Measurements from ENCODE around the gene TOX2. TPM values are rescaled to one million over a fixed set of nuclear protein-coding genes. Genes with fewer than 3 reads are reported as not detected.
A peak's percentile ranks its signal among the peaks of the same experiment; 100 is the strongest.

The TOX2 gene
- total RNA-seq, 1 experiment from 2014 or later, result 85.4 TPM

DNA sequence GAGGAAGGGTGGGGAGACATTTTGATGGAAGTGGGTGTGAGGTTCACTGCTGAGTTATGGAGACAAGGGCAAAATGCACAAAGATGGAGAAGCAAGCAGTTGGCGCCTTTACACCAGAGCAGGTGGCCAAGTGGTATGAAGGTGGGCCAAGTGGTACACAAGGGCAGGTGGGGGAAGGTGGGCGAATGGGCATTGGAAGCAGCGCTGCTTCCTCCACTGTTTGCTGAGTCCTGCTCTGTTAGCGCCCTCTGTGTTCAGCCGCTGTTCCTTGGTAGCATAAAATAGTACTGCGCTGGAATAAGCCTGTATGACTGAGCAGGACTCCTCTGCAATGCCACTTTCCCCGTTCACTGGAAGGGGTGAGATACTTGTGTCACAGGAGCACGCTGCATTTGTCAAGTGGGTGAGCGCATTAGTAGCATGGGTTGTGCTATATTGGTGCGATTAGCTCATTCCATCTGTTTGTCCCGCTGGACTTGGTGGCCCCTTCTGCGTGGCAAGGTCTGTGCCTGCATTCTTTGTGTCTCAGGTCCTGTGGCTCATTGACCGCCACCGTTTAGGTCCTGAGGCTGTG lies 116.4 kb downstream of the TOX2 start:
- peaks cover 18% of the 10 kb centered on the region for H3K4me1 ChIP-seq (ENCODE audit: control insufficient read depth, insufficient read depth, low read length)
- in situ Hi-C loops (cut with HindIII; ENCODE audit: low pct_unique_long_range_greater_than_20kb, low sequenced_read_pairs), result no loop called here
- no peaks in the 10 kb centered on the region for H3K9me3 ChIP-seq (ENCODE audit: control insufficient read depth, insufficient read depth, low read depth, low read length)
- intact Hi-C loops (cut with micrococcal nuclease; ENCODE audit: unreplicated experiment), result no loop called here
- no peak for ATAC-seq
- H3K36me3 ChIP-seq (ENCODE audit: control insufficient read depth, insufficient read depth, low read length), result no peaks in the 10 kb centered on the region
- H3K27ac ChIP-seq (ENCODE audit: low read length), result no peak overlapping the region
- H3K4me3 ChIP-seq (ENCODE audit: low read depth in 2 of 2, low read length in 2 of 2), result no peak overlapping the region
- no peak for DNase-seq (ENCODE audit: low read depth, low spot score)
- POLR2A ChIA-PET, result interaction anchor here (0.5 to 1.0 kb wide), 2 partner anchors 13 to 19 kb away, joined by 3 to 4 read pairs; no protein-coding TSS in a partner anchor
- no TSS peak for BruUV-seq (replicated peaks)
- no peaks in the 10 kb centered on the region for H3K27me3 ChIP-seq (ENCODE audit: control insufficient read depth, insufficient read depth, low read length)
- TF ChIP-seq, protein P1, sequence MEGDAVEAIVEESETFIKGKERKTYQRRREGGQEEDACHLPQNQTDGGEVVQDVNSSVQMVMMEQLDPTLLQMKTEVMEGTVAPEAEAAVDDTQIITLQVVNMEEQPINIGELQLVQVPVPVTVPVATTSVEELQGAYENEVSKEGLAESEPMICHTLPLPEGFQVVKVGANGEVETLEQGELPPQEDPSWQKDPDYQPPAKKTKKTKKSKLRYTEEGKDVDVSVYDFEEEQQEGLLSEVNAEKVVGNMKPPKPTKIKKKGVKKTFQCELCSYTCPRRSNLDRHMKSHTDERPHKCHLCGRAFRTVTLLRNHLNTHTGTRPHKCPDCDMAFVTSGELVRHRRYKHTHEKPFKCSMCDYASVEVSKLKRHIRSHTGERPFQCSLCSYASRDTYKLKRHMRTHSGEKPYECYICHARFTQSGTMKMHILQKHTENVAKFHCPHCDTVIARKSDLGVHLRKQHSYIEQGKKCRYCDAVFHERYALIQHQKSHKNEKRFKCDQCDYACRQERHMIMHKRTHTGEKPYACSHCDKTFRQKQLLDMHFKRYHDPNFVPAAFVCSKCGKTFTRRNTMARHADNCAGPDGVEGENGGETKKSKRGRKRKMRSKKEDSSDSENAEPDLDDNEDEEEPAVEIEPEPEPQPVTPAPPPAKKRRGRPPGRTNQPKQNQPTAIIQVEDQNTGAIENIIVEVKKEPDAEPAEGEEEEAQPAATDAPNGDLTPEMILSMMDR (IDR thresholded peaks at IDR 0.05), result no peak
- TF ChIP-seq SIN3A (IDR thresholded peaks at IDR 0.05; ENCODE audit: borderline replicate concordance, insufficient read depth, low read depth, low read length), result no peak
- TF ChIP-seq, protein P2, sequence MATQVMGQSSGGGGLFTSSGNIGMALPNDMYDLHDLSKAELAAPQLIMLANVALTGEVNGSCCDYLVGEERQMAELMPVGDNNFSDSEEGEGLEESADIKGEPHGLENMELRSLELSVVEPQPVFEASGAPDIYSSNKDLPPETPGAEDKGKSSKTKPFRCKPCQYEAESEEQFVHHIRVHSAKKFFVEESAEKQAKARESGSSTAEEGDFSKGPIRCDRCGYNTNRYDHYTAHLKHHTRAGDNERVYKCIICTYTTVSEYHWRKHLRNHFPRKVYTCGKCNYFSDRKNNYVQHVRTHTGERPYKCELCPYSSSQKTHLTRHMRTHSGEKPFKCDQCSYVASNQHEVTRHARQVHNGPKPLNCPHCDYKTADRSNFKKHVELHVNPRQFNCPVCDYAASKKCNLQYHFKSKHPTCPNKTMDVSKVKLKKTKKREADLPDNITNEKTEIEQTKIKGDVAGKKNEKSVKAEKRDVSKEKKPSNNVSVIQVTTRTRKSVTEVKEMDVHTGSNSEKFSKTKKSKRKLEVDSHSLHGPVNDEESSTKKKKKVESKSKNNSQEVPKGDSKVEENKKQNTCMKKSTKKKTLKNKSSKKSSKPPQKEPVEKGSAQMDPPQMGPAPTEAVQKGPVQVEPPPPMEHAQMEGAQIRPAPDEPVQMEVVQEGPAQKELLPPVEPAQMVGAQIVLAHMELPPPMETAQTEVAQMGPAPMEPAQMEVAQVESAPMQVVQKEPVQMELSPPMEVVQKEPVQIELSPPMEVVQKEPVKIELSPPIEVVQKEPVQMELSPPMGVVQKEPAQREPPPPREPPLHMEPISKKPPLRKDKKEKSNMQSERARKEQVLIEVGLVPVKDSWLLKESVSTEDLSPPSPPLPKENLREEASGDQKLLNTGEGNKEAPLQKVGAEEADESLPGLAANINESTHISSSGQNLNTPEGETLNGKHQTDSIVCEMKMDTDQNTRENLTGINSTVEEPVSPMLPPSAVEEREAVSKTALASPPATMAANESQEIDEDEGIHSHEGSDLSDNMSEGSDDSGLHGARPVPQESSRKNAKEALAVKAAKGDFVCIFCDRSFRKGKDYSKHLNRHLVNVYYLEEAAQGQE (IDR thresholded peaks at IDR 0.05; ENCODE audit: insufficient read depth in 1 of 2, low read depth in 2 of 2, low read length in 1 of 2), result no peak
- no peak for TF ChIP-seq TCF7L2 (IDR thresholded peaks at IDR 0.05; ENCODE audit: low read depth, low read length)
- TF ChIP-seq POLR2AphosphoS5 (IDR thresholded peaks at IDR 0.05; ENCODE audit: low read depth, low read length), result no peak
- CTCF ChIA-PET, result interaction anchor here (0.5 to 0.7 kb wide), 2 partner anchors 282 to 422 kb away, joined by 3 read pairs; no protein-coding TSS in a partner anchor

DNA sequence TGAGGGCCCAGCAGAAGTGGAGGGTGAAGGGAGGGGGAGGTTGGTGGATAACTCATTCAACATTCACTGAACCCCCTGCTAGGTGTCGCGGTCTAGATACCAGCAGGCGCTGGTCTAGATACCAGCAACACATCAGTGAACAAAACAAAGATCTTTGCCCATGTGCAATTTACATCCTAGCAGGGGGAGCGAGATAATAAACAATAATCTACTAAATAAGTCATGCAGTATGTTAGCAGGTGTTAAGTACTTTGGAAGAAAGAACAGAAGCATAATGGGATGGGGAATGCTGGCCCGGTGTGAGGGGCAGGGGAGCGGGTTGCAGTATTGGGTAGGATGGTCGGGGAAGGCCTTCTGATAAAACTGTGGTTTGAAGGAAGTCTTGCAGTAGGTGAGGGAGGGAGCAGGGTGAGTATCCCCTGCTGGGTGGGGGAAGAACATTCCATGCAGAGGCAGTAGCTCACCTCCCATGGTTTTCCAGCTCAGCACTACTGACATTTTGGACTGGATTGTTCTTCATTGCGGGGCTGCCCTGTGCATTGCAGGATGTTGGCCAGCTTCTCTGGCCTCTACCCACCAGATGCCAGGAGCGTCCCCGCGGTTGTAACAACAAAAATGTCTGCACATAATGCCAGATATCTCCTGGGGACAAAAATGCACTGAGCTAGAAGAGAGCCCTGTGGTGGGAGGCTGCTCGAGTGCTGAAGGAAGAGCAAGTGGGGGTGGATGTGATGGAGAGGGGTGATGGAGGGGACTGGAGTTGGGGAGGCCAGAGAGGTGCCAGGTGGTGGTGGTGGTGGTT lies 117.3 kb downstream of the TOX2 start:
- intact Hi-C loops (cut with micrococcal nuclease; ENCODE audit: unreplicated experiment), result no loop called here
- no peaks in the 10 kb centered on the region for H3K36me3 ChIP-seq (ENCODE audit: control insufficient read depth, insufficient read depth, low read length)
- no peak for TF ChIP-seq POLR2AphosphoS5 (IDR thresholded peaks at IDR 0.05; ENCODE audit: low read depth, low read length)
- TF ChIP-seq, protein P2 (IDR thresholded peaks at IDR 0.05; ENCODE audit: insufficient read depth in 1 of 2, low read depth in 2 of 2, low read length in 1 of 2), result no peak
- TF ChIP-seq, protein P1 (IDR thresholded peaks at IDR 0.05), result no peak
- TF ChIP-seq TCF7L2 (IDR thresholded peaks at IDR 0.05; ENCODE audit: low read depth, low read length), result no peak
- no peak for TF ChIP-seq SIN3A (IDR thresholded peaks at IDR 0.05; ENCODE audit: borderline replicate concordance, insufficient read depth, low read depth, low read length)
- no peak overlapping the region for H3K4me3 ChIP-seq (ENCODE audit: low read depth in 2 of 2, low read length in 2 of 2)
- in situ Hi-C loops (cut with HindIII; ENCODE audit: low pct_unique_long_range_greater_than_20kb, low sequenced_read_pairs), result no loop called here
- H3K9me3 ChIP-seq (ENCODE audit: control insufficient read depth, insufficient read depth, low read depth, low read length), result no peaks in the 10 kb centered on the region
- 0 out of 2 replicates have a peak overlapping the region, but pooled peaks have one; percentile 24 for H3K27ac ChIP-seq (ENCODE audit: low read length)
- POLR2A ChIA-PET, result interaction anchor here (0.5 kb wide), 1 partner anchor 18 kb away, joined by 3 read pairs; no protein-coding TSS in a partner anchor
- ATAC-seq, result no peak
- H3K4me1 ChIP-seq (ENCODE audit: control insufficient read depth, insufficient read depth, low read length), result peaks cover 18% of the 10 kb centered on the region
- DNase-seq (ENCODE audit: low read depth, low spot score), result no peak
- no TSS peak for BruUV-seq (replicated peaks)
- no peaks in the 10 kb centered on the region for H3K27me3 ChIP-seq (ENCODE audit: control insufficient read depth, insufficient read depth, low read length)
- CTCF ChIA-PET, result interaction anchor here (0.7 kb wide), 1 partner anchor 283 kb away, joined by 3 read pairs; no protein-coding TSS in a partner anchor

All from Panc1 (cell line).